Measurements from ENCODE around the gene NEUROD2. TPM values are rescaled to one million over a fixed set of nuclear protein-coding genes. Genes with fewer than 3 reads are reported as not detected.

The NEUROD2 gene
- total and polyA plus RNA-seq, 10 of the 15 experiments (the other 5 are each of a cell fraction or from before 2014, with no cell fraction given), result not detected

DNA sequence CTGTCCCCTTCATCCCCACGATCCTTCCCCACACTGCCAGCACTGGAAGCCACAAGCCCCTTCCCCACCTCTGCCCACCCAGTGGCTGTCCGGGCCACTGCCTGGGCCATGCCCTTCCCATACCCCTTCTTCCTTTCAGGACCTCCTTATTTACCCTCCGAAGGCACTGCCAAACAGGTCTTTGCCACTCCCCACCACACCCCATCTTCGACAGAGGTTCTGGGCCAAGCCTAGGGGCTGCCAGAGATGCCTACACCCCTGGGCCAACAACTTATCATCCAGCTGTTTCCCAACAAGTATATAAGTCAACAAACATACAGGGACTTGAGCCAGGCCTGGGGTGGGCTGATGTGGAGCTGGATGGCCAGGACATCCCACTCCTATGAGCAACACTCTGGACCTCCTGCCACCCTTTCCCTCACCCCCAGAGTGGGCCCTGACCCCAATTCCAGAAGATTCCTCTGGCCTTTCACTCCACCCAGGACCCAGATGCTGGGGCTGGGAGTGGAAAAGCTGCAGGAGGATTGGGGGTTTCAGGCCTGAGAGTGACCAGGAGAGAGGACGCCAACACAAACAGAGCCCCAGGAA lies 17.6 kb upstream of the NEUROD2 start:
- Histone ChIP-seq H3K4me2 (ENCODE audit: control insufficient read depth, insufficient read depth) (no peak overlapping the region), H3K9ac (ENCODE audit: control insufficient read depth, insufficient read depth, low read length) (no peak overlapping the region), H3K79me2 (ENCODE audit: control insufficient read depth, insufficient read depth, low read length) (no peaks in the 10 kb centered on the region), H3K36me3 (ENCODE audit: control insufficient read depth in 2 of 2, insufficient read depth in 2 of 2, low read length in 1 of 2) (no peaks in the 10 kb centered on the region), H3K9me3 (replicated peaks; ENCODE audit: control insufficient read depth, insufficient read depth, low read length) (no peaks in the 10 kb centered on the region), H3K4me1 (ENCODE audit: control insufficient read depth, insufficient read depth, low read length) (peaks cover 5% of the 10 kb centered on the region), H3K4me3 (no peak overlapping the region), H3K27me3 (replicated peaks in 1 of 2; ENCODE audit: control insufficient read depth in 2 of 2, insufficient read depth in 2 of 2, low read length in 1 of 2) (peaks cover 7 to 8% of the 10 kb centered on the region in 2 experiments), H3K27ac (ENCODE audit: control insufficient read depth, insufficient read depth) (no peak overlapping the region), H4K20me1 (ENCODE audit: control insufficient read depth, insufficient read depth) (no peaks in the 10 kb centered on the region), H2AFZ (ENCODE audit: control insufficient read depth, low read depth, low read length) (no peak overlapping the region)
- 26% methylated on average over 4 of the region's 5 CpGs for WGBS (ENCODE audit: insufficient coverage, insufficient replicate concordance, low lambda C conversion rate, missing lambda C conversion rate)
- FAIRE-seq (no peak), DNase-seq (ENCODE audit: low read depth, low spot score) (no peak), ATAC-seq (no peak)
- POLR2A ChIA-PET, result no interaction called here
- SMC1A ChIA-PET (ENCODE audit: uncharacterized antibody, unreplicated experiment), result interaction anchor here (1.0 to 5.4 kb wide), 2 partner anchors 77 to 128 kb away, joined by 3 to 36 read pairs; no protein-coding TSS in a partner anchor
- in situ Hi-C loops (cut with MboI) (no loop called here), intact Hi-C loops (cut with micrococcal nuclease; ENCODE audit: unreplicated experiment) (no loop called here)
- RAD21 ChIA-PET (ENCODE audit: unreplicated experiment), result interaction anchor here (1.1 to 1.2 kb wide), 2 partner anchors 77 to 128 kb away, joined by 4 read pairs; no protein-coding TSS in a partner anchor
- TF ChIP-seq SPI1 (IDR thresholded peaks at IDR 0.05; ENCODE audit: borderline replicate concordance, insufficient read depth, low read depth, low read length) (no peak), MTA2 (IDR thresholded peaks at IDR 0.05; ENCODE audit: low read depth) (no peak), HDAC6 (IDR thresholded peaks at IDR 0.05; ENCODE audit: unreplicated experiment) (no peak), SIN3A (IDR thresholded peaks at IDR 0.05; ENCODE audit: low read depth, low read length) (no peak), NFYB (IDR thresholded peaks at IDR 0.05; ENCODE audit: insufficient read depth, low read depth, low read length) (no peak), POU2F2 (IDR thresholded peaks at IDR 0.05; ENCODE audit: borderline replicate concordance, low read depth, low read length) (no peak), ATF7 (IDR thresholded peaks at IDR 0.05; ENCODE audit: low read depth) (no peak), TAF1 (IDR thresholded peaks at IDR 0.05; ENCODE audit: borderline replicate concordance, low read depth, low read length) (no peak)
- TF ChIP-seq, protein P1, sequence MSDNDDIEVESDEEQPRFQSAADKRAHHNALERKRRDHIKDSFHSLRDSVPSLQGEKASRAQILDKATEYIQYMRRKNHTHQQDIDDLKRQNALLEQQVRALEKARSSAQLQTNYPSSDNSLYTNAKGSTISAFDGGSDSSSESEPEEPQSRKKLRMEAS (IDR thresholded peaks at IDR 0.05; ENCODE audit: low read depth, low read length), result no peak
- TF ChIP-seq, protein P2, sequence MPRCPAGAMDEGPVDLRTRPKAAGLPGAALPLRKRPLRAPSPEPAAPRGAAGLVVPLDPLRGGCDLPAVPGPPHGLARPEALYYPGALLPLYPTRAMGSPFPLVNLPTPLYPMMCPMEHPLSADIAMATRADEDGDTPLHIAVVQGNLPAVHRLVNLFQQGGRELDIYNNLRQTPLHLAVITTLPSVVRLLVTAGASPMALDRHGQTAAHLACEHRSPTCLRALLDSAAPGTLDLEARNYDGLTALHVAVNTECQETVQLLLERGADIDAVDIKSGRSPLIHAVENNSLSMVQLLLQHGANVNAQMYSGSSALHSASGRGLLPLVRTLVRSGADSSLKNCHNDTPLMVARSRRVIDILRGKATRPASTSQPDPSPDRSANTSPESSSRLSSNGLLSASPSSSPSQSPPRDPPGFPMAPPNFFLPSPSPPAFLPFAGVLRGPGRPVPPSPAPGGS (IDR thresholded peaks at IDR 0.05; ENCODE audit: borderline replicate concordance, insufficient read depth, low read depth, low read length, poor library complexity, severe bottlenecking), result no peak
- TF ChIP-seq, protein P3, sequence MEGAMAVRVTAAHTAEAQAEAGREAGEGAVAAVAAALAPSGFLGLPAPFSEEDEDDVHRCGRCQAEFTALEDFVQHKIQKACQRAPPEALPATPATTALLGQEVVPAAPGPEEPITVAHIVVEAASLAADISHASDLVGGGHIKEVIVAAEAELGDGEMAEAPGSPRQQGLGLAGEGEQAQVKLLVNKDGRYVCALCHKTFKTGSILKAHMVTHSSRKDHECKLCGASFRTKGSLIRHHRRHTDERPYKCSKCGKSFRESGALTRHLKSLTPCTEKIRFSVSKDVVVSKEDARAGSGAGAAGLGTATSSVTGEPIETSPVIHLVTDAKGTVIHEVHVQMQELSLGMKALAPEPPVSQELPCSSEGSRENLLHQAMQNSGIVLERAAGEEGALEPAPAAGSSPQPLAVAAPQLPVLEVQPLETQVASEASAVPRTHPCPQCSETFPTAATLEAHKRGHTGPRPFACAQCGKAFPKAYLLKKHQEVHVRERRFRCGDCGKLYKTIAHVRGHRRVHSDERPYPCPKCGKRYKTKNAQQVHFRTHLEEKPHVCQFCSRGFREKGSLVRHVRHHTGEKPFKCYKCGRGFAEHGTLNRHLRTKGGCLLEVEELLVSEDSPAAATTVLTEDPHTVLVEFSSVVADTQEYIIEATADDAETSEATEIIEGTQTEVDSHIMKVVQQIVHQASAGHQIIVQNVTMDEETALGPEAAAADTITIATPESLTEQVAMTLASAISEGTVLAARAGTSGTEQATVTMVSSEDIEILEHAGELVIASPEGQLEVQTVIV (IDR thresholded peaks at IDR 0.05; ENCODE audit: borderline replicate concordance, partially characterized antibody), result no peak
- CTCF ChIA-PET, result interaction anchor here (0.6 to 8.9 kb wide), 9 partner anchors 12 to 355 kb away, joined by 3 to 225 read pairs (median 7); partner anchors contain the start of genes MIEN1, PNMT, PSMD3 and STARD3
- no TSS peak for BruUV-seq (replicated peaks)

All from GM12878 (cell line).